ENCODE data around the gene MIF4GD. TPM values are rescaled to one million over a fixed set of nuclear protein-coding genes. Genes with fewer than 3 reads are reported as not detected.

Gene MIF4GD
- total and polyA plus RNA-seq, 9 of the 15 experiments (the other 6 are each of a cell fraction or from before 2014, with no cell fraction given) = 11.8 to 63.8 (median 28.1) TPM

- TF ChIP-seq SMARCE1 (IDR thresholded peaks at IDR 0.05) = 0 out of 2 replicates have a peak, but pooled peaks have one; percentile 31
- TF ChIP-seq XRCC5 (IDR thresholded peaks at IDR 0.05; ENCODE audit: low read depth, low read length) = 0 out of 2 replicates have a peak, but pooled peaks have one; percentile 13
- TF ChIP-seq ZNF395 (CRISPR knock-in tag; IDR thresholded peaks at IDR 0.05) = peak; percentile 63; the same call in 1 of the 2 replicates
- TF ChIP-seq PHF21A (IDR thresholded peaks at IDR 0.05; ENCODE audit: borderline replicate concordance, low read depth) = peak; percentile 23; the same call in 1 of the 2 replicates
- TF ChIP-seq UBTF (IDR thresholded peaks at IDR 0.05; ENCODE audit: borderline replicate concordance in 1 of 2, low read depth in 2 of 2, low read length in 2 of 2) = peak; percentile 58 to 62; a peak in 2 of 4 replicates
- TF ChIP-seq, protein P1, sequence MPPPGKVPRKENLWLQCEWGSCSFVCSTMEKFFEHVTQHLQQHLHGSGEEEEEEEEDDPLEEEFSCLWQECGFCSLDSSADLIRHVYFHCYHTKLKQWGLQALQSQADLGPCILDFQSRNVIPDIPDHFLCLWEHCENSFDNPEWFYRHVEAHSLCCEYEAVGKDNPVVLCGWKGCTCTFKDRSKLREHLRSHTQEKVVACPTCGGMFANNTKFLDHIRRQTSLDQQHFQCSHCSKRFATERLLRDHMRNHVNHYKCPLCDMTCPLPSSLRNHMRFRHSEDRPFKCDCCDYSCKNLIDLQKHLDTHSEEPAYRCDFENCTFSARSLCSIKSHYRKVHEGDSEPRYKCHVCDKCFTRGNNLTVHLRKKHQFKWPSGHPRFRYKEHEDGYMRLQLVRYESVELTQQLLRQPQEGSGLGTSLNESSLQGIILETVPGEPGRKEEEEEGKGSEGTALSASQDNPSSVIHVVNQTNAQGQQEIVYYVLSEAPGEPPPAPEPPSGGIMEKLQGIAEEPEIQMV (tag; conservative IDR thresholded peaks at IDR 0.05; ENCODE audit: low read depth) = peak; percentile 93
- TF ChIP-seq HMG20B (CRISPR knock-in tag; IDR thresholded peaks at IDR 0.05) = no peak
- TF ChIP-seq CEBPB (tag; IDR thresholded peaks at IDR 0.05) = peak; percentile 92
- TF ChIP-seq ZNF165 (CRISPR knock-in tag; IDR thresholded peaks at IDR 0.05; ENCODE audit: borderline replicate concordance) = no peak
- peak; percentile 98 for TF ChIP-seq ZNF766 (CRISPR knock-in tag; conservative IDR thresholded peaks at IDR 0.05)
- peak; percentile 42 for TF ChIP-seq CTCFL (IDR thresholded peaks at IDR 0.05; ENCODE audit: borderline replicate concordance, insufficient read depth, low read depth, low read length, poor library complexity, severe bottlenecking)
- peak; percentile 53; the same call in 1 of the 2 replicates for TF ChIP-seq STAG1 (CRISPR knock-in tag; IDR thresholded peaks at IDR 0.05; ENCODE audit: borderline replicate concordance)
- peak; percentile 16; the same call in 1 of the 2 replicates for TF ChIP-seq SMAD4 (CRISPR knock-in tag; conservative IDR thresholded peaks at IDR 0.05)
Measured at GRCh38 chr17:75270218-75270965, 639 bp downstream of the MIF4GD start (continued).

Measured in K562 (cell line).